Measurements from ENCODE around the gene MAN2B2. TPM values are rescaled to one million over a fixed set of nuclear protein-coding genes. Genes with fewer than 3 reads are reported as not detected.

The MAN2B2 gene
- total RNA-seq, 1 experiment from 2014 or later: 20.1 TPM

DNA sequence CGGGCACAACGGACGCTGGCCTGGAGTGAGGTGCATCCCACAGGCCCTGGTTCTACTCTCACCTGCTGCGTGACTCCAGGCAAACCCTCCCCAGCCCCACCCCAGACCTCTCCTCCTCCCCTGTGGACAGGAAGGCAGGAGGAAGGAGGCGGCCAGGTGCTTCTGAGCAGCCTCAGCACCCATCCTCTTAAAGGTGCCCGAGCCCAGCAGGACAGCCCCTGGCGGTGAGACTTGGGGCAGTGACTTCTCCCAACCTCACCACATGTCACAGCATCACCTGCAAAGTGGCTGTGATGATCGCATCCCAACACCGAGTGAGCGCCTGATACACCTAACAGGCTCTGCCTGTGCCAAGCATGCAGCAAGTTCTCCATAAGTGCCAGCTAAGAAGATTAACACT, 17.1 kb upstream of the MAN2B2 start:
- Histone ChIP-seq H3K4me3 (ENCODE audit: low read length) (no peak overlapping the region), H2AFZ (ENCODE audit: low read length) (no peak overlapping the region), H3K4me2 (ENCODE audit: low read depth, low read length, poor library complexity, severe bottlenecking) (no peak overlapping the region), H3K27me3 (ENCODE audit: low read length) (no peaks in the 10 kb centered on the region), H4K20me1 (ENCODE audit: insufficient read depth, low read depth, low read length) (no peaks in the 10 kb centered on the region; the same call in 1 of the 2 replicates), H3K79me2 (ENCODE audit: low read length) (no peaks in the 10 kb centered on the region), H3K9me2 (replicated peaks; ENCODE audit: insufficient read depth, low read length) (no peaks in the 10 kb centered on the region), H3K9ac (ENCODE audit: low read length) (no peak overlapping the region), H3K4me1 (ENCODE audit: low read length) (no peaks in the 10 kb centered on the region), H3K36me3 (ENCODE audit: insufficient read depth, low read length) (no peaks in the 10 kb centered on the region), H3K9me3 (ENCODE audit: low read length) (no peaks in the 10 kb centered on the region), H3K27ac (ENCODE audit: low read length) (no peak overlapping the region)
- no peak for DNase-seq

DNA sequence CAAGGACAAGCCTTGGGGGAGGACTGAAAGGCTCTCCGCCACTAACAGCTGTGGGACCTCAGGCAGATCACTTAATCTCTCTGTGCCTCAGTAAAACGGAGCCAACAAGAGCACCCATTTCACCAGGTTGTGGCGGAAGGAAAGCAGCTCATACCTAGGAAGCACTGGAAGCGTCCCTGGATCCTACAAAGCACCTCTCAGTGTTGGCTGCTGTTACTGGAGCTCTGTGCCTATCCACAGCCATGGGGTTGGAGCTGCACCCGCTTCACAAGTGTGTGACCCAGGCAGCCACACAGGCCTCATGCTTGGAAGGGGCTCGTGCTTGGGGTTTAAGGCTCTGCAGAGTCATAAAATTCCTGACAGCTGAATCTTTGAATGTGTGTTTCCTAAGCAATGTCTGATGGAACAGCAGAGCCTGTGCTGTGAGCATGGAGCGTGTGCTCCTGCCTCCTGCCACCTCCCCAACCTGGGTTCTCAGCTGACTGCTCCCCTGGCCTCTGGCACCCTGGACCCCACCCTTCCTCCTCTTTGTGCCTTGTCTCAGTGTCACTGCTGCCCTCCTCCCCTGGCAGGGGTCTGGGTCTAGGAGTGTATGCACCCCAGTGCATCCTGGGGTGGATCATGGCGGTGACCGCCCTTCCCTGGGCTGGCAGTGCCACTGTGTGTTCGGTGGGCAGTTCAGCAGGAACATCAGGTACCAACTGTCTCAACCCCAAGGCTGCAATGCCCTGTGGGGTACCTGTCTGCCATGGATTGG, 14.4 kb upstream of the MAN2B2 start:
- H4K20me1 ChIP-seq (ENCODE audit: insufficient read depth, low read depth, low read length): no peaks in the 10 kb centered on the region; the same call in 1 of the 2 replicates
- H3K9me3 ChIP-seq (ENCODE audit: low read length): no peaks in the 10 kb centered on the region
- no peaks in the 10 kb centered on the region for H3K9me2 ChIP-seq (replicated peaks; ENCODE audit: insufficient read depth, low read length)
- H3K4me1 ChIP-seq (ENCODE audit: low read length): no peaks in the 10 kb centered on the region
- H3K27me3 ChIP-seq (ENCODE audit: low read length): no peaks in the 10 kb centered on the region
- no peak overlapping the region for H3K9ac ChIP-seq (ENCODE audit: low read length)
- no peak overlapping the region for H3K4me2 ChIP-seq (ENCODE audit: low read depth, low read length, poor library complexity, severe bottlenecking)
- H3K79me2 ChIP-seq (ENCODE audit: low read length): no peaks in the 10 kb centered on the region
- DNase-seq: no peak
- H3K4me3 ChIP-seq (ENCODE audit: low read length): no peak overlapping the region
- no peak overlapping the region for H2AFZ ChIP-seq (ENCODE audit: low read length)
- no peak overlapping the region for H3K27ac ChIP-seq (ENCODE audit: low read length)
- no peaks in the 10 kb centered on the region for H3K36me3 ChIP-seq (ENCODE audit: insufficient read depth, low read length)

DNA sequence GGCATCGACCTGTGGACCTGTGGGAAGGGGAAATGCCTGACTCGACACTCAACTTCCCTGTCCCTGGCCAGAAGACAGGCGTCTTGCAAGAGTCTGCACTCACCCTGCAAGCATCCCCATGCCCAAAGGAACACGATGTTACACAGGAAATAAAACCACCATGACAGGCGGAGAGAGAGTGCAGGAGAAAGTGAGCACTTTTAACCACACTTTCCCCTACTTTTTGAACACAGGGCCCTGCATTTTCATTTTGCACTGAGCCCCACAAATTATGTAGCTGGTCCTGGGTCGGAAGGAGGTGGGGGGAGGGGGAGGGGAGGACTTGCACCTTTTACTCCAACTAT, 13.8 kb upstream of the MAN2B2 start:
- Histone ChIP-seq H4K20me1 (ENCODE audit: insufficient read depth, low read depth, low read length) (no peaks in the 10 kb centered on the region; the same call in 1 of the 2 replicates), H3K79me2 (ENCODE audit: low read length) (no peaks in the 10 kb centered on the region), H3K9me2 (replicated peaks; ENCODE audit: insufficient read depth, low read length) (no peaks in the 10 kb centered on the region), H3K9ac (ENCODE audit: low read length) (no peak overlapping the region), H3K4me1 (ENCODE audit: low read length) (no peaks in the 10 kb centered on the region), H3K27ac (ENCODE audit: low read length) (no peak overlapping the region), H2AFZ (ENCODE audit: low read length) (no peak overlapping the region), H3K4me3 (ENCODE audit: low read length) (no peak overlapping the region), H3K9me3 (ENCODE audit: low read length) (no peaks in the 10 kb centered on the region), H3K36me3 (ENCODE audit: insufficient read depth, low read length) (no peaks in the 10 kb centered on the region), H3K4me2 (ENCODE audit: low read depth, low read length, poor library complexity, severe bottlenecking) (no peak overlapping the region), H3K27me3 (ENCODE audit: low read length) (no peaks in the 10 kb centered on the region)
- no peak for DNase-seq

DNA sequence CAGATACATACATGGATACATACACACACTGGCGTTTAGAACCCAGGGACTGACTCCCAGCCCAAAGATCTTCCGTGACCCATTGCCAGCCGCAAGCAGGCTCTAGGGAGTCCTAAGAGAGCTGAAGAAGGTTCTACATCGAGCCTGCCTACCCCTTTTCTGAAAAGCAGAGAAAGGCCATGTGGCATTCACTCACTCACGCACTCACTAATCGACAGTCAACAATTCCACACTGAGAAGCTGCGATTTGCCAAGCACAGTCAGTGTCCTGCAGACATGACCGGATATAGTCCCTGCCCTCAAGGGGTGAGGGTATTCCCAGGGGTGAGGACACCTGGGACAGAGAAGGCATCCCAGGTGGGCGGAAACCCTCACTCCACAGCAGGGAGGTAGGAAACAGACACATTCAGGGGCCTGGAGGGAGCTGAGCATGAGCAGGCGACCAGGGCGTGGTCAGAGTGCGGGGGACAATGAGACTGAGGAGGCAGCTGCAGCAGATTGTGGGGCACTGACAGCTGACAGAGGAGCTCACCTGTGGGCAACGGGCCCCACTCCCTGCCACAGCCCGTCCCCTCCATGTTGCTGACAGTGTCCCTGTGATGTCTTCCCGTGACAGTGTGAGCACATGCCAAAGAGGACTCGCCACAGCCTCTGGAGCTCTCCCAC, 13.2 kb upstream of the MAN2B2 start:
- Histone ChIP-seq H3K27me3 (ENCODE audit: low read length) (no peaks in the 10 kb centered on the region), H3K36me3 (ENCODE audit: insufficient read depth, low read length) (no peaks in the 10 kb centered on the region), H3K4me2 (ENCODE audit: low read depth, low read length, poor library complexity, severe bottlenecking) (no peak overlapping the region), H3K27ac (ENCODE audit: low read length) (no peak overlapping the region), H3K9ac (ENCODE audit: low read length) (no peak overlapping the region), H3K4me1 (ENCODE audit: low read length) (no peaks in the 10 kb centered on the region), H4K20me1 (ENCODE audit: insufficient read depth, low read depth, low read length) (no peaks in the 10 kb centered on the region; the same call in 1 of the 2 replicates), H2AFZ (ENCODE audit: low read length) (no peak overlapping the region), H3K9me2 (replicated peaks; ENCODE audit: insufficient read depth, low read length) (no peaks in the 10 kb centered on the region), H3K9me3 (ENCODE audit: low read length) (no peaks in the 10 kb centered on the region), H3K79me2 (ENCODE audit: low read length) (no peaks in the 10 kb centered on the region), H3K4me3 (ENCODE audit: low read length) (no peak overlapping the region)
- no peak for DNase-seq

DNA sequence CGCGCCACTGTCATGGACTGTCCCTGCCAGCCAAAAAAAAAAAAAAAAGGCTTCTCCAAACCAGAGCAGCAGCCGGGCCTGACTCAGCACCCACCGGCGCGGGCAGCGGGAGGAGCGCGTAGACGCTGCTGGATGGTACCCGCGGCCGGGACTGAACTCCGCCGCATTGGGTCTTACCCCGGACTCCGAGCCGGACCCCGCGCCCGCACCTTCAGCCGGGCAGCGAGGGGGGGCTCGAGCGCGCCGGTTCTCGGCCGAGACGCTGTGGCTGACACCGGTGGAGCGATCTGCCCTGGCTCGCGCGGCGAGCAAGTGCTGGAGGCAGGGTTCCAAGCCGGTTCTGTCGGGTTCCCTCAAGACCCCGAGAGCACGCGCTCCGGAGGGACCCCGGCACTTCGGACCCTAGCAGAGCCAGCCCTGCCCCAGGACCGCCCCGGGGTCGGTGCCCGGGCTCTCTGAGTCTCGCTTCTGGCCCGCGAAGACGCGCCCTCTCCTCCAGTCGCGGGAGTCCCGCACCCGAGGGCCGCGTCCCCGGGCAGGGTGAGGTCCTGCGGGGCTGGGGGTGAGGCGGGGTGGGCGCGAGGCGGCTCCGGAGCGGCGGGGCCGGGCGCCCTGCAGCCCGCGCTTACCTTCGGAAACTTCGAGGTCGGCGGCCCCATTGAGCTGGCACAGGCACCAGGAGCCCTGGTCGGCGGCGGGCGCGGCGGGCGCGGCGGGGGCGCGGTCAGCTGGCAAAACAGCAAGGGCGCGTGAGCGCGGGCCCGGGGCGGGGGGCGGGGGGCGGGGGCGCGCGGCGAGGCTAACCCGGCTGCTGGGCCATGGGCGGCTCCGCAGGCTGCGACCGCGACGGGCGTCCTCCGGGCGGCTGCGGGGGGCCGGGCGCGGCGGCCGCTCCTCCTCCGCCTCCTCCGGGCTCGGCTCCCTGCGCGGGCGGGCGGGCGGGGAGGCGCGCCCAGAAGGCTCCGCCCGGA, 11.8 kb upstream of the MAN2B2 start:
- no peaks in the 10 kb centered on the region for H3K9me2 ChIP-seq (replicated peaks; ENCODE audit: insufficient read depth, low read length)
- H3K27me3 ChIP-seq (ENCODE audit: low read length): no peaks in the 10 kb centered on the region
- no peak overlapping the region for H3K4me2 ChIP-seq (ENCODE audit: low read depth, low read length, poor library complexity, severe bottlenecking)
- H3K9me3 ChIP-seq (ENCODE audit: low read length): no peaks in the 10 kb centered on the region
- no peak overlapping the region for H3K9ac ChIP-seq (ENCODE audit: low read length)
- no peaks in the 10 kb centered on the region for H3K79me2 ChIP-seq (ENCODE audit: low read length)
- H3K4me3 ChIP-seq (ENCODE audit: low read length): no peak overlapping the region
- H4K20me1 ChIP-seq (ENCODE audit: insufficient read depth, low read depth, low read length): no peaks in the 10 kb centered on the region; the same call in 1 of the 2 replicates
- DNase-seq: no peak
- H3K36me3 ChIP-seq (ENCODE audit: insufficient read depth, low read length): no peaks in the 10 kb centered on the region
- H2AFZ ChIP-seq (ENCODE audit: low read length): no peak overlapping the region
- H3K4me1 ChIP-seq (ENCODE audit: low read length): no peaks in the 10 kb centered on the region
- H3K27ac ChIP-seq (ENCODE audit: low read length): no peak overlapping the region

DNA sequence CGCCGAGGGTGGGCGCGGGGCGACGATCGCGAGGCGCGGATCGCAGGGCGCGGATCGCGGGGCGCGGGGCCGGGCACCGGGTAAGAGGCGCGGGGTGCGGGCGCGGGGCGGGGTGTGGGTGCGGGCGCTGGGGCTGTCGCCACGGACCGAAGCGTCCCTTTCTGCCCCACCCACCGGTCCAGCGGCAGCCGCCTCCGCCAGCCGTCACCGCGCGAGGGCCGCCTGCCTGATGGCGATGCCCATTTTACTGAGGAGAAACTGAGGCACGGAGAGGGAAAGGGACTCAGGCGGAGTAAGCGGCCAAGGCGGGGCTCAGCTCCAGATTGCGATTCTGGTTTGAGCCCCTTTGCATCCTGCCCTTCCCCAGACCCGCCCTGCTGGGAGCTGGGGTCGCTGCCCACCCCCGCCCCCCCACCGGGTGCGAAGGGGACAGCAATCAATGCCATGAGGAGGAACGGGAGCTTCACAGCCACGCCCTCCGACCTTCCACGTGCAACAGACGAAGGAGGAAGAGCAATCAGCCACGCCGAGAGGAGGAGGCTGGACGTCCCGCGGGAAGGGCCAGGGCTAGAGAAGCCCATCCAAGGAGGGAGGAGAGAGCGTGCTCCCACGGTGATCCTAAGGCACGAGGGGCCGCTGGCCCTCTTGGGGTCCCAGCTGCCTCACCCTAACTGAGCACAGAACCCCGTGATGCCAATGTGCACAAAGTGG, 10.9 kb upstream of the MAN2B2 start:
- no peaks in the 10 kb centered on the region for H3K9me3 ChIP-seq (ENCODE audit: low read length)
- H3K27ac ChIP-seq (ENCODE audit: low read length): no peak overlapping the region
- H3K4me2 ChIP-seq (ENCODE audit: low read depth, low read length, poor library complexity, severe bottlenecking): no peak overlapping the region
- H3K4me3 ChIP-seq (ENCODE audit: low read length): no peak overlapping the region
- no peaks in the 10 kb centered on the region for H3K79me2 ChIP-seq (ENCODE audit: low read length)
- no peaks in the 10 kb centered on the region for H3K9me2 ChIP-seq (replicated peaks; ENCODE audit: insufficient read depth, low read length)
- H4K20me1 ChIP-seq (ENCODE audit: insufficient read depth, low read depth, low read length): no peaks in the 10 kb centered on the region; the same call in 1 of the 2 replicates
- no peak overlapping the region for H2AFZ ChIP-seq (ENCODE audit: low read length)
- DNase-seq: no peak
- no peaks in the 10 kb centered on the region for H3K27me3 ChIP-seq (ENCODE audit: low read length)
- H3K36me3 ChIP-seq (ENCODE audit: insufficient read depth, low read length): no peaks in the 10 kb centered on the region
- no peak overlapping the region for H3K9ac ChIP-seq (ENCODE audit: low read length)
- H3K4me1 ChIP-seq (ENCODE audit: low read length): no peaks in the 10 kb centered on the region

DNA sequence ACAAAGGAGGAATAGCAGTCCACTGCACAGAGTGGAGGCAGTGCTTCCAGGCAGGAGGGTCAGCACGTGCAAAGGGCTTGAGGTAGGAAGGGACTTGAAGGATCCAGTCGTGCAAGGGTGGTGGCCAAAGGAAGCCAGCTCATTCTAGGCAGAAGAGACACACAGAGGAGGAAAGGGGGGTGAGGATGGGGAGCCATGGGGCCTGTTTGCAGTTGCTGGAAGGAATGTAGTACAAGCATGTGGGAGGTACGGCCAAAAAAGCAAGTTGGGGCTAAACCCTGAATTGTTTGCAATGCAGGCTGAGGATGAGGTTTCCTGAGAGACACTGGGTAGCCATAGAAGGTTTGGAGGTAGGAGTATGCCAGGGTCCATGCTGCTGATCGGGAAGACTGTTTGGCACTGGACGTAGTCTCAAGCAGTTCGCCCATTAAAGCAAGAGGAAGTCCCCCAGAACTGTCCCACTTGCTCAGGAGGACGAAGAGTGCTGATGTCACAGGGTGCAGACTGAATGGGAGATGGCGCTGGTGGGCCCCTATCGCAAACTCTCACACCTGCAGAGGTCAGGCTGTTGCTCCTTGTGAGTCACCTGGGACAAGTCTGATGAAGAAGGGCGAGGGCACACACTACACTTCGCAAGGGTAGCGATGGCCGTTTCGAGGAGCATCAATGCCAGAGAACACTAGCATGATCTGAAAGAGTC, 9.1 kb upstream of the MAN2B2 start:
- no peak overlapping the region for H2AFZ ChIP-seq (ENCODE audit: low read length)
- no peaks in the 10 kb centered on the region for H3K9me2 ChIP-seq (replicated peaks; ENCODE audit: insufficient read depth, low read length)
- no peaks in the 10 kb centered on the region for H3K4me1 ChIP-seq (ENCODE audit: low read length)
- H4K20me1 ChIP-seq (ENCODE audit: insufficient read depth, low read depth, low read length): no peaks in the 10 kb centered on the region
- DNase-seq: no peak
- H3K4me3 ChIP-seq (ENCODE audit: low read length): no peak overlapping the region
- H3K79me2 ChIP-seq (ENCODE audit: low read length): no peaks in the 10 kb centered on the region
- H3K27ac ChIP-seq (ENCODE audit: low read length): no peak overlapping the region
- H3K27me3 ChIP-seq (ENCODE audit: low read length): no peaks in the 10 kb centered on the region
- no peak overlapping the region for H3K9ac ChIP-seq (ENCODE audit: low read length)
- no peaks in the 10 kb centered on the region for H3K9me3 ChIP-seq (ENCODE audit: low read length)
- no peak overlapping the region for H3K4me2 ChIP-seq (ENCODE audit: low read depth, low read length, poor library complexity, severe bottlenecking)
- no peaks in the 10 kb centered on the region for H3K36me3 ChIP-seq (ENCODE audit: insufficient read depth, low read length)
